GM20431 (cell line): ENCODE results near the gene VPS39.

ENCODE experiments used
- in situ Hi-C: fragments of 300-500 bp; cut with MseI, MboI; formaldehyde crosslinking; loops from one replicate; pipeline ENCODE4 v1.15.0; 2020; ENCODE audit warnings: low sequenced_read_pairs; ENCODE audit not compliant: unreplicated experiment

VPS39 gene

DNA sequence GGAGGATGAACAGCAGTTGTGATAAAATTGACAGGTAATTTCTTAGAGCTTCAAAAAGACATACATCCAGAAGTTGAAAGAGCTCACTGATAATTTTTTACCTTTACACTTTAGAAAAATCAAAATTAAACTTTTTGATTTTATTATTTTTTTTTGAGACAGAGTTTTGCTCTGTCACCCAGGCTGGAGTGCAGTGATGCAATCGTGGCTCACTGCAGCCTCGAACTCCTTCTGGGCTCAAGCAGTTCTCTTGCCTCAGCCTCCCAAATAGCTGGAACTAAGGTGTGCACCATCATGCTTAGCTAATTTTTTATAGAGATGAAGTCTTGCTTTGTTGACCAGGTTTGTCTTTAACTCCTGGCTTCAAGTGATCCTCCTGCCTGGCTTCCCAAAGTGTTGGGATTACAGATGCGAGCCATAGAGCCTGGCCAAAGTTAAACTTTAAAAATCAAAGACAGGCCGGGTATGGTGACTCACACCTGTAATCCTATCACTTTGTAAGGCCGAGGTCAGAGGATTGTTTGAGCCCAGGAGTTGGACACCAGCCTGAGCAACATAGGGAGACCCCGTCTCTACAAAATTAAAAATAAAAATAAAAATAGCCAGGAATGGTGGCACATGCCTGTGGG is 73.4 kb downstream of the VPS39 start:
- in situ Hi-C loops, result loop anchor here (10.0 to 25.0 kb wide), 2 partner anchors 70 to 147 kb away; no protein-coding TSS in a partner anchor

DNA sequence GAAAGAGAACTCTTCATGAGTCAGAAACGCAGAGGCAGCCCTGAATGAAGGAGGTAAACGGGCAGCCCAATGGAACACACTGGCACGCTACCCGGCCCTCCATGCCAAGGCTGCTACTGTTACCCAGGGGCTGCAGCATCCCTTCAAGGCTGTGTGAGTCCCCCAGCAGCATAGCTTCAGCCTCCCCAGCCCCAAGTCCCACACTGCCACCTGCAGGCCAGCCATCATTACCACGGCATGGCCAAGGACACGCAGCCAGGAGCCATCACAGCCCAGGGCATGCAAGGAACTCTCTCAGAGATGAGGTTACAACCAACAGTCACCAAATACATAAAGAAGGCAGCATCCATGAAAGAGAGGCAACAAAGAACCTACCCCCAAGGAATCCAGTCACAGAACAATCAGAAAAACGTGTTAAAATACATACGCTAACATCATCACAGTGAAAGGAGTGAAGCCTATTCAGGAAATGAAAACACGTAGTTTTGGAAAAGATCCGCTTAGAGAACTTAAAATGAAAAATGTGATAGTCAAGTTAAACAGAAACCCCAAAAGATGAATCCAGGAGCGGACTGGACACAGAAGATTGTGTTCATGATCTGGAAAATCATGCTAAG is 74.1 kb downstream of the VPS39 start:
- in situ Hi-C loops, result loop anchor here (10.0 to 25.0 kb wide), 2 partner anchors 69 to 147 kb away; no protein-coding TSS in a partner anchor

DNA sequence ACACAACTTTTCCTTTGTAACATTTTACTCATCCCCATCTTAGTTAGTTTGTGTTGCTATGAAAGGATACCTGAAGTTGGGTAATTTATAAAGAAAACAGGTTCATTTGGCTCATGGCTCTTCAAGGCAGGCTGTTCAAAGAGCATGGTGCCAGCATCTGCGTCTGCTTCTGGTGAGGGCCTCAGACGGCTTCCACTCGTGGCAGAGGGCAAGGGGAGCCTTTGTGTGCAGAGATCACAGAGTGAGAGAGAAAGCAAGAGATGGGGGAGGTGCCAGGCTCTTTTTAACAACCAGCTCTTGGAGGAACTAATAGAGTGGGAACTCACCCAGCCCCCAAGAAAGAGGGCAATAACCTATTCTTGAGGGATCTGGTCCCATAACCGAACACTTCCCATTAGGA is 74.7 kb downstream of the VPS39 start:
- in situ Hi-C loops, result loop anchor here (10.0 to 25.0 kb wide), 2 partner anchors 69 to 146 kb away; no protein-coding TSS in a partner anchor

DNA sequence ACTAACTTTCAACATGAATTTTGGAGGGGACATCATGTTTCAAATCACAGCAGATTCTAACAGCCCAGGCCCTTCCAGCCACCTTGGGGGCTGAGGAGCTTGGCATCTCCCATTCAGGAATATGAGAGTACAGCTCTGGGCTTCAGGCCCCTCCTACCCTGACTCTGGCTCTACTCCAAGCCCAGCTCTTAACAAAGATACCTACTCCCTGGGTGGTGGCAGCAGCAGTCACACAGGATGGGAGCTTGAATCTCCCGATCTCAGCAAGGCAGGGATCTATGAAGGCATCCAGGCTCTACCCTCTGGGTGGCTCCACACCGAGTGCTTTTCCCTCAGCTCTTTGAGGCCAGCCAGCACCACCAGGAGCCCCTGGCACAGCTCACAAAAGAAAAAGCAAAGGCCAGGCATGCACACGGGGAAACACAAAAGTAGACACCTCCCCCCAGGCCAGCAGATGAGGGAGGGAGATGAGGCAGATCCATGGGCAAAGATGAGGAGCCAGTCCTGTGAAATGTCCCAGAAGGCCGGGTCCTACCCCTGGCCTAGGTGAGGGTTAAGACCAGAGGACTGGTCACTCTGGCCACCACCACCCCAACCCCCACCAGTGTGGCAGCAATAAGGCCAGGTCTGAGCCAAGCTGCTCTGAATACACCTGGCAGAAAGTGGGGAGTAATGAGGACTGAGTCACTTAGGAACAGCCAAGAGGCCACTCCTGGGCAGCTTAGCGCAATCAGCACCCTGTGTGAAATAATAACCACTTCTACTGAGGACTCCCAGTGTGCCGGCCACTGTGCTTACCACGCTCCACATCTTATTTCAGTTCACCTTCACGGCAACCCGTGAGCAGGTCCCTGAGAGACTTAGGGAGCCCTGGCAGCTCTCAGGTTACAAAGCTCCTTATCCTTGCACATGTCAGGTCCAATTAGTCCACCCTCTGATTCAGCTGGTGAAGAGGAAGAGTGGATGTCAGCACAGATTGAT is 76.0 kb downstream of the VPS39 start:
- in situ Hi-C loops, result loop anchor here (10.0 to 25.0 kb wide), 2 partner anchors 67 to 145 kb away; no protein-coding TSS in a partner anchor

DNA sequence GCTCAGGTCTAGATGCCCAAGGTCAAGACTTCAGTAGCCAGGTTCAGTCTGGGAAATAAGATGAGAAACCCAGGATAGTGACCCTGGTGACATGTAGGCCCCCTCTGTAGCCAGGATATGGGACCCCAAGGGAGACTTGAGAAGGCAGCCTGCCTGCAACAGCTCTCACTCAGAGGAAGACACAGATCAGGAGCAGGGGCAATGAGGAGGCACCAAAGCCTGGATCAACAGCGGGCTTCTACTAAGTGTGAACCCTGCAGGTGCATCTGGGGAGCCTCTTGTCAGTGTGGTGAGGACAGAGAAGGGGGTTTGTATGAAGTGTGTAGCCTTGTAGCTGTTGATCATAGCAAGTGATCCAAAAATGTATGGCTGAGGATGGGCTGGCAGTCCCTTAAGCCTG is 77.1 kb downstream of the VPS39 start:
- in situ Hi-C loops, result loop anchor here (10.0 to 25.0 kb wide), 2 partner anchors 66 to 144 kb away; no protein-coding TSS in a partner anchor

DNA sequence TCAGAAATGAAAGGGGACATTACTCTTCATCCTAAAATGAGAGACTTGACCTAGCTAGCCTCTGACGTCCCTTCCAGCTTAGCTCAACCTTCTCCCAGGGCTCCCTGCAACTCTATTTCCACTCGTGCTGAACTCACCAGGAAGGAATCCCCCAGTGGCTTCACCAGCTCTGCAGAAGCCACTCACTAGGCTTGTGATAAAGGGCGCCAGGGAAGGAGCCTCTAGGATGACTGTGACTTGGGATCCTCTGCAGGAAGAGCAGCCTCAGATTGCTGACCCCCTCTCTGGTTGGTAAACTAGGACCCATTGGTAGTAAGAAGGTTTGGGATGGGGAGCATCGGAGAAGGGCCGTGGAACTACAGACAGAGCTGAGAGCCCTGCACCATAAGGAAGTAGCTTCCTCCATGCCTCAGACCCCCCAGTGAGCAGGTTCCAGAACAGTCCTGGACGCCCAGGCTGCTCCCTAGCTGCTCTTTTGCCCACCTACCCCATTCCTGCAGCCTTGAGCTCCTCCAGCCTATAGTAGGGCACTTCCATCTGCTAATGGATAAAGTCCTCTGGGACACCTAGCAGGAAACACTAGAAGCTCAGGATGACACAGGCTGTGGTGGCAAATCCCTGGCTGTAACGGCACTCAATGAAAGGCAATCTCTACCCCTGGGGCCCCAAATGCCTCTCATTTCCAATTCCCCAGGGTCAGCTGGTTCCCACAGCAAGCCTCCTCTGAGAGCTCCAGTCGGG is 77.7 kb downstream of the VPS39 start:
- in situ Hi-C loops, result loop anchor here (10.0 to 25.0 kb wide), 2 partner anchors 66 to 143 kb away; no protein-coding TSS in a partner anchor

DNA sequence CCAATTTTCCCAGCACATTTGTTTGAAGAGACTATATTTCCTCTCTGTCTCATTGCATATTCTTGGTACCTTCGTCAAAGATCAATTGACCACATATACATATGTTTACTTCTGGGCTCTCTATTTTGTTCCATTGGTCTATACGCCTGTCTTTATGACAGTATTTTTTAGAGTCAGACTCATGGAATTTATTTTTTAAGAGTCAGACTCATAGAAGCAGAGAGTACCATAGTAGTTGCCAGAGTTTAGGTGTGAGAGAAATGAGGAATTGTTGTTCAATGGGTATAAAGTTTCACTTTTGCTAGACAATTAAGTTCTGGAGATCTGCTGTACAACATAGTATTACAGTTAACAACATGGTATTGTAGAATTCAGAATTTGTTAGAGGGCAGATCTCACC is 78.7 kb downstream of the VPS39 start:
- in situ Hi-C loops, result loop anchor here (25.0 kb wide), 1 partner anchor 142 kb away; no protein-coding TSS in a partner anchor

DNA sequence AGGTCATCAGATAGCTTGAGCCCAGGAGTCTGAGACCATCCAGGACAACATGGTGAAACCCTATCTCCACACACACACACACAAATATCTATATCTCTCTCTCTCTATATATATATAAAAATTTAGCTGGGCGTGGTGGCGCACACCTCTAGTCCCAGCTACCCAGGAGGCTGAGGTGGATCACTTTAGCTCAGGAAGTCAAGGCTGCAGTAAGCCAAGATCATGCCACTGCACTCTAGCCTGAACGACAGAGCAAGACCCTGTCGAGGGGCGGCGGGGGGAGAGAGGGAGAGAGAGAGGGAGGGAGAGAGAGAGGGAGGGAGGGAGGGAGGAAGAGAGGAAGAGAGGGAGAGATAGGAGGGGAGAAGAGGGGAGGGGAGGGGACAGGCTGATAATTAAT is 79.6 kb downstream of the VPS39 start:
- in situ Hi-C loops, result loop anchor here (25.0 kb wide), 1 partner anchor 141 kb away; no protein-coding TSS in a partner anchor

DNA sequence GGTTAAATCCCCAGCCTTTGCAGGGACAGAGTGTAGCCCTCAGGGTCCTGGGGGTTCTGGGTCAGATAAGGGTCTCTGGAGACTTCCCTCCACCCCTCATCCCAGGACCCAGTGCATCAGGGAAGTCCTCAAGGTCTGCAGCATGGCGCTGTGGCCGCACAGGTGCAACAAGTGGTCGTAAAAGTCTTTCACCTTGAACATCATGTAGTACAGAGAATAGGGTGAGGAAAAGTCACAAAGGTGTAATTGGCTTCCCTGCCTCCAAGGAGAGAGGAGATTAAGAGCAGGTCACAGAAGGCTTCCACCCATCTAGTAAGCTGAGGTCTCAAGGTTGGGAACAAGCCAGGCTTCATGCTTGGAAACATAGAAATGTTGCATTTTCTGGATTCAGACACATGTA is 84.6 kb downstream of the VPS39 start:
- in situ Hi-C loops, result no loop called here

DNA sequence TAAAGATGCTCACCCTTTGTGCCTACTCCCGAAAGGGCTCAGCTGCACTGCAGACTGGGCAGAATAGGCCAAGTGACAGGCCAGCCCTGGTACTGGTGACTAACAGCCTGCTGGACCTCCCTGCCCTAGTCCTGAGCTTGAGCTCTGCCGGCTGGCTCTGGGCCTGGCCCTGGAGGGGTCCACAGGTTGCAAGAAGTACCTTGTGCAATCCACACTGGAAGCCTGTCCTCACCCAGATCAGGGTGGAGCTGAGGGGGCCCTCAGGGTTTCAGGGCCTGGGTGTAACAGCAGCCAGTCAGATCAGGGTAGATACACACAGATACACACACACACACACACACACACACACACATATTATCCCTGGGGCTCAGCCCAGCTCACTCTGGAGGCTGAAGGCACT is 86.4 kb downstream of the VPS39 start:
- in situ Hi-C loops, result no loop called here

DNA sequence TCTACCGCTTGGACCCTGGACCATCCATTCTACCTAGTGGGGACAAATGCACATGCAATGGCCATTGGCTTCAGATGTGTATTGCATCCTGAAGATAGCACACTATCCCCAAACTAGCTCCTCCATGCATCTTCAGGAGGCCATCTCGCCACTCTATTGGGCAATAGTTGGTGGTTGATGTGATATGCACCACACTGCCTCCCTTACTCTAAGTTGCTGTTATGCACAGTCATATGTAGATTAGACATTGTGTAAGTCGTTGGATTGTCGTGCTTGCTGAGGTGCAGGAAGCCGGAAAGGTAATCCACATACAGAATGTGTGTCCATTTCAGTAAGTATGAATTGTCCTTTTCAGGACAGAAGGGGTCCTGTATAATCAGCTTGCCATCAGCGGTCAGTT is 87.1 kb downstream of the VPS39 start:
- in situ Hi-C loops, result no loop called here

DNA sequence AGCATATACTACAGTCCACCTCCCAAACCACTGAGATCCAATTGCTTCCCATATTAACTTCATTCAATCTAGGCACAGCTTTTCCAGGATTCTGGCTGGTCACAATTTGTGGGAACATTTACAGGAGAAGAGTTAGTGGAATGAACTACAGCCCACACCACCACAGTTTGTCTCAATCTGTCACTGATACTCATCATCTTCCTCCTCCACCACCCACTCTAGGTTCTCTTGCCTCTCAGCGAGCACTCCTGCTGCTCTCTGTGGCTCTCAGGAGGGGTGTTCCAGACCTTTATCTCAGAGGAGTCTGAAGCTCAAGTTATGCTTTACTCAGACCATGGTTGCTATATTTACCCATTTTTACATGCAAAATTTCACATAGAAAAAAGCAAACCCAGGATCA is 87.8 kb downstream of the VPS39 start:
- in situ Hi-C loops, result no loop called here

DNA sequence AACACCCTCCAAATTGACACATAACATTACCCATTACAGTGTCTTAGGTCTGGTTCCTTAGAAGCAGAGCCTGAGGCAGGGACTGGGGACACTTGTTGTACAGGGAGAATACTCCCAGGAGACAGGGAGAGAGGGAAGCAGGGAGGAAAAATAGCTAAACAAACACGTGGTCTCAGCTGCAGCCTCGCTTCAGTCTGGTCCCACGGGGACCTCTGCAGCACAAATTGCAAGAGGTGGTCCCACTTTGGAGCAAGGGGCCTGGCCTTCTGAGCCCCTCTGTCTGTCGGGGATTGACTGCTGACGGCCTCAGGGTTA is 88.7 kb downstream of the VPS39 start:
- in situ Hi-C loops, result no loop called here

DNA sequence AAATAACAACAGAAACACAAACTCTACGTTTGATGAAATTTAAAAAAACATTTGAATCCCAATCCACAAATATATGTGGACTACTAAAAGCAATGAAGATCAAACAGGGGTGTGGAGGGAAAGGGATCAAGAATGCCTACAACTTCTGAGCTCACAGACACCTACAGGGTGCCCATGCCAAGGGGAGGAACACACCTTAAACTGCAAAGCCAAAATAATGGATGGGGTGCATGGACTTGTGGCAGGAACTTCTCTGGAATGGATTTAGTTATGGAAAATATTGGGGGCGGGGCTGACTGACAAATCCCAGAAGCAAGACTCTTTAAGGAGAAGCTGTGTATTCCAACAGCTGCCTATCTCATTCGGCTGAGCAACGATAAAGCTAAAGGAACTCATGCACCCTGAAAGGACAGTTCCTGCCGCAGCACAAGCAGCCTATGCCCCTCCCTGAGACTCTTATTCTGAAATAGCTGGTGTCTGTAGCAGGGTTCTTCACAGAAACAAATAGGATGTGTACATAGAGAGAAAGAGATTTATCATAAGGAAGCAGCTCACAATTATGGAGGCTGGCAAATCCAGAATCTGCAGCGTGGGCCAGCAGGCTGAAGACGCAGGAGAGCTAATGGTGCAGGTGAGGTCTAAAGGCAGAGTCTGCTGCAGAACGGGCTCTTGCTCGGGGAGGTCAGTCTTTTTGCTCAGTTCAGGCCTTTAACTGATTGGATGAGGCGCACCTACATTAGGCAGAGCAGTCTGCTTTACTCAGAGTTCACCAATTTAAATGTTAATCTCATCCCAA is 89.3 kb downstream of the VPS39 start:
- in situ Hi-C loops, result no loop called here

DNA sequence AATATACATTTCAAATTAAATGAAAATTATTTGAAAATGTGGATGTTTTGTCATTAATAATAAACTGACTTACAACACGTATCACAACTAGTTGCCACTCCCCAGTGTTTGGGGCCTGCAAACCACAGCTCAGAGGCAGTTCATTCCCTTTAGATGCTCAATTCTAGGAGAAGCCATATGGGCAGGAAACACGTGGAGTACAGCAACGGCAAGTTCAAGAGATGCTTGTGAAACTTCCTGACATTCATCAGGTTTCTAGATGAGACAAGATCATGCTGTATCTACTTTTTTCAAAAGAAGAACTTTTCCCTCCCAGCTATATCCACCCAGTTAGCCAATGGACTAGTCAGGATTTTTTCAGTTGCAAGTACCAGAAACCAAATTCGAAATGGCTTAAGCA is 96.2 kb downstream of the VPS39 start:
- in situ Hi-C loops, result no loop called here

DNA sequence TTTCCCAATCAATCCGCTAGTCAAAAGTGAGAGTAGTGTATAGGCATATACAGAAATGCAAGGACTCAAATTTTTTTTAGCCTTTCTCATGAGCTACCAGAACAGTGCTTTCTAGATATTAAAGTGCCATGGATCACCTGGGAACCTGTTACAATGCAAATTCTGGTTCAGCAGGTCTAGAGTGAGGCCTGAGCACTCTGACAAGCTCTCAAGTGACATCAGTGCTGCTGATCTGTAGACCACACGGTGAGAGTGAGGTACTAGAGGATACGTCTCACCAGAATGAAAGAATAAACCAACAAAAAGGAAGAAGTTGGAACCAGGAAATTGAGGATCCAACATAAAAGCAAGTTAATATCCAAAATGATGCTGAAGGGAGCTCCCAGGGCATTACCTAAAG is 97.7 kb downstream of the VPS39 start:
- in situ Hi-C loops, result no loop called here

DNA sequence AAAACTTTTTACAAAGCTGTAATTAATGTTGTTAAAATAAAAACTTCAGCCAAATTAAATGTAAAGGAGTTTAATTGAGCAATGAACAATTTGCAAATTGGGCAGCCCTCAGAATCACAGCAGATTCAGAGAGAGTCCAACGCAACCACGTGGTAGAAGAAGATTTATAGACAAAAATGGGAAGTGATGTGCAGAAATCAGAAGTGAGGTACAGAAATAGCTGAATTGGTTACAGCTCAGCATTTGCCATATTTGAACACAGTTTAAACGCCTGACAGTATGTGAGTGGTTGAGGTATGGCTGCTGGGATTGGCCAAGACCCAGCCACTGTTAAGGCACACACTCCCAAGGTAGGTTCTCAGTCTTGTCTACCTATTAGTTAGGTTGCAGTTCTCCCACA is 99.3 kb downstream of the VPS39 start:
- in situ Hi-C loops, result no loop called here
